ENCODE results near the gene RNF145.

RNF145 gene

DNA sequence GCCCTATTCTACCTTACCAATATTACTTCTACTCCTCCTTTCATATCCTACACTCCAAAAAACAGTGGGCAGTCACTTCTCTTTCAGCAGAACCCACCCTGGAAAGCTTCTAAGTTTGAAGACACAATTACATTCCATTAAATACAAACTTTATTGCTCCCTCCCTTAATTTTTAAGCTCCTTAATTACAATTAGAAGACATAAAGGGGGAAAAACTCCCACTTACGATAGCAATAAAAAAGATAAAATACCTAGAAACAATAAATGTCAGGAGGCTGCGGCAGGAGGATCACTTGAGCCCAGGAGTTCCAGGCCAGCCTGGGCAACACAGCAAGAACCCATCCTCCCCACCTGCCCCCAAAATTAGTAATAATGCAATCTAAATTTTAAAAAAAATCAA, 9.6 kb downstream of the RNF145 start:
- CTCF ChIA-PET: interaction anchor here (1.6 kb wide), 1 partner anchor 43 kb away, joined by 5 read pairs; no protein-coding TSS in a partner anchor
- no peak for DNase-seq (ENCODE audit: extremely low spot score)
- TF ChIP-seq HDGF (IDR thresholded peaks at IDR 0.05; ENCODE audit: borderline replicate concordance): no peak
- no peak for TF ChIP-seq CTBP1 (IDR thresholded peaks at IDR 0.05; ENCODE audit: borderline replicate concordance)
- no peak for TF ChIP-seq LEF1 (IDR thresholded peaks at IDR 0.05; ENCODE audit: borderline replicate concordance)
- no peak for TF ChIP-seq ZNF384 (IDR thresholded peaks at IDR 0.05)
- no peak for TF ChIP-seq ELF4 (IDR thresholded peaks at IDR 0.05)
- TF ChIP-seq SUZ12 (IDR thresholded peaks at IDR 0.05): no peak
- TF ChIP-seq NFRKB (IDR thresholded peaks at IDR 0.05): no peak
- TF ChIP-seq, protein P1, sequence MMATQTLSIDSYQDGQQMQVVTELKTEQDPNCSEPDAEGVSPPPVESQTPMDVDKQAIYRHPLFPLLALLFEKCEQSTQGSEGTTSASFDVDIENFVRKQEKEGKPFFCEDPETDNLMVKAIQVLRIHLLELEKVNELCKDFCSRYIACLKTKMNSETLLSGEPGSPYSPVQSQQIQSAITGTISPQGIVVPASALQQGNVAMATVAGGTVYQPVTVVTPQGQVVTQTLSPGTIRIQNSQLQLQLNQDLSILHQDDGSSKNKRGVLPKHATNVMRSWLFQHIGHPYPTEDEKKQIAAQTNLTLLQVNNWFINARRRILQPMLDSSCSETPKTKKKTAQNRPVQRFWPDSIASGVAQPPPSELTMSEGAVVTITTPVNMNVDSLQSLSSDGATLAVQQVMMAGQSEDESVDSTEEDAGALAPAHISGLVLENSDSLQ (IDR thresholded peaks at IDR 0.05): no peak
- TF ChIP-seq FOXK2 (IDR thresholded peaks at IDR 0.05): no peak
- TF ChIP-seq BHLHE40 (IDR thresholded peaks at IDR 0.05; ENCODE audit: borderline replicate concordance): no peak
- no peak for TF ChIP-seq FOXM1 (IDR thresholded peaks at IDR 0.05; ENCODE audit: borderline replicate concordance)
- TF ChIP-seq FOXA1 (IDR thresholded peaks at IDR 0.05): no peak
- TF ChIP-seq L3MBTL2 (conservative IDR thresholded peaks at IDR 0.05): no peak
- no peak for TF ChIP-seq SP1 (IDR thresholded peaks at IDR 0.05)
- POLR2A ChIA-PET: no interaction called here

DNA sequence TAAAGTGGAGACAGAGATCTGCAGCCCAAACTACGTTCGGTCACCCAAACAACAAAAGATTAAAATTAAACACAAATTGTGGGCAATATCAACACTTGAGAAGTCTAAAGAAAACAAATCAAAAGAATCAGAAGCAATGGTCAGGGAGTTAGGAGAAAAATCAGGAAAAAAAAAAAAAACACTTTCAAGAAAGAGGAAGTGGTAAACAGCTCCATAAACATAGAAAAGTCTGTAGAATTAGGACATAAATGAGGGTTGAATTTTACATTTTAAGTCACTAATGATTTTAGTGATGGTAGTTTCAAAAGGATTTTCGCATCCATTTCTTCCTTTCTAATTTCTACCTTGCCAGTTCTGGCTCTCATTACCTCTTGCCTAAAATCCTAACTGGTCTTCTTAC, 10.1 kb downstream of the RNF145 start:
- ChIA-PET POLR2A (no interaction called here), CTCF (interaction anchor here (1.6 kb wide), 1 partner anchor 42 kb away, joined by 5 read pairs; no protein-coding TSS in a partner anchor)
- TF ChIP-seq FOXA1 (IDR thresholded peaks at IDR 0.05) (no peak), TARDBP (IDR thresholded peaks at IDR 0.05) (no peak), CTBP1 (IDR thresholded peaks at IDR 0.05; ENCODE audit: borderline replicate concordance) (no peak), ZNF384 (IDR thresholded peaks at IDR 0.05) (no peak), SP1 (IDR thresholded peaks at IDR 0.05) (no peak), BHLHE40 (IDR thresholded peaks at IDR 0.05; ENCODE audit: borderline replicate concordance) (no peak), FOXK2 (IDR thresholded peaks at IDR 0.05) (no peak), NFRKB (IDR thresholded peaks at IDR 0.05) (no peak)
- DNase-seq (ENCODE audit: extremely low spot score): no peak

DNA sequence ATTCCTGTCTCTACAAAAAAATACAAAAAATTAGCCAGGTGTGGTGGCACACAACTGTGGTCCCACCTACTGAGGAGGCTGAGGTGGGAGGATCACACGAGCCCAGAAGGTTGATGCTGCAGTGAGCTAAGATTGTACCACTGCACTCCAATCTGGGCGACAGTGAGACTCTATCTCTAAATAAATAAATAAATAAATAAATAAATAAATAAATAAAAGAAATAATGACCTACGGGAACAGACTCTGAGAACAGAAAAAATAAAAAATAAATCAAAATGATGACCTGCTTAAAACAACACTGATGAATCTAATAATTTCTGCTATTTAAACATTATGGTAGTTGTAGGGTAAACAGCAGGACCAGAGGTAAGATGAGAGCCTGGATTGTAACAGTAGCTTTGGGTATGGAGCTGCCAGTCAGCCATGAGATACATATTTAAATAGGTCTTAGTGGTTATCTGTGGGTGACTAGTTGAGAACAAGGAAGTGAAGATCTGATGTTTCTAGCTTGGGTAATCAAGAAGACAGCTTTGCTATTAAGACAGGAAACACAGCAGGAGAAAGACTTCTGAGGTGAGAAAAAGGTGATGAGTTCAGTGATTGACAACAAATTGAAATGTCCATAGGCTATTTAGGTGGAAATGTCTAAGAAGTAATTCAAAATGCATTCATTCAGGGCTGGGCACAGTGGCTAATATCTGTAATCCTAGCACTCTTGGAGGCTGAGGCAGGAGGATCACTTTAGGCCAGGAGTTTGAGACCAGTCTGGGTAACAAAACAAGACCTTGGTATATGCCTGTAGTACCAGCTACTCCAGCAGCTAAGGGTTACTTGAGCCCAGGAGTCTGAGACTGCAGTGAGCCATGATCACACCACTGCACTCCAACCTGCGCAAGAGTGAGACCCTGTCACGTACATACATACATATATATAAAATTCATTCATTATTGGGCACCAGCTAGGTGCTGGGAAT, 11.0 kb downstream of the RNF145 start:
- ChIA-PET POLR2A (no interaction called here), CTCF (interaction anchor here (1.0 to 1.6 kb wide), 2 partner anchors 12 to 41 kb away, joined by 3 to 5 read pairs; no protein-coding TSS in a partner anchor)
- DNase-seq (ENCODE audit: extremely low spot score): no peak
- TF ChIP-seq NFRKB (IDR thresholded peaks at IDR 0.05) (no peak), FOXA1 (IDR thresholded peaks at IDR 0.05) (no peak), BHLHE40 (IDR thresholded peaks at IDR 0.05; ENCODE audit: borderline replicate concordance) (no peak), LEF1 (IDR thresholded peaks at IDR 0.05; ENCODE audit: borderline replicate concordance) (no peak), ZNF384 (IDR thresholded peaks at IDR 0.05) (no peak), ARNT (IDR thresholded peaks at IDR 0.05) (no peak), CTBP1 (IDR thresholded peaks at IDR 0.05; ENCODE audit: borderline replicate concordance) (no peak), SUZ12 (IDR thresholded peaks at IDR 0.05) (no peak), HDGF (IDR thresholded peaks at IDR 0.05; ENCODE audit: borderline replicate concordance) (no peak), ELF4 (IDR thresholded peaks at IDR 0.05) (no peak), SP1 (IDR thresholded peaks at IDR 0.05) (no peak)

DNA sequence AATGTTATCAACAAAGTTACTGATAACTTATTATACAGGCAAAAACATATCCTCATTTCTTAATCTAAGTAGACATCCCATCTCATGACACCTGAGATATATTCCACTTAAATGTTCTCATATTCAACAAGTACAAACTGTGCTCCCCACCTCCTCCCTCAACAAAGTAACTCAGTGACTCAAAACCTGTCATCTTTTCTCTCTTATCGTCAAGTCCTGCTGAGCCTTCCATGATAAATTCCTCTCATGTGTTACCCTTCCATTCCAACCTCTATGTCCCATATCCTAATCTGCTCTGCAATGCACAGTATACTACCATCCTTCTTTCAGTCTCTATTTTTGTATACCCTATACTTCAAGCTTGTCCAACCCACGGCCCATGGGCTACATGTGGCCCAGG, 13.6 kb downstream of the RNF145 start:
- ChIA-PET CTCF (interaction anchor here (0.6 kb wide), 1 partner anchor 254 kb away, joined by 4 read pairs; no protein-coding TSS in a partner anchor), POLR2A (no interaction called here)

DNA sequence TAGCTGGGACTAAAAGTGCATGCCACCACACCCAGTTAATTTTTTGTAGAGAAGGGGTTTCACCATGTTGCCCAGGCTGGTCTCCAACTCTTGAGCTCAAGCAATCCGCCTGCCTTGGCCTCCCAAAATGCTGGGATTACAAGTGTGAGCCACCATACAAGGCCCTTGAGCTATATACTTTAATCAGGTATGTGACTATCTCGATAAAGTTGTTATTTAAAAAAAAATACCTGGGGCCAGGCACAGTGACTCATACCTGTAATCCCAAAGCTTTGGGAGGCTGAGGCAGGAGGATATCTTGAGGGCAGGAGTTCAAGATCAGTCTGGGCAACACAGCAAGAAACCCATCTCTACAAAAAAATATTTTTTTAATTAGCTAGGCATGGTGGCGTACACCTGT, 19.2 kb downstream of the RNF145 start:
- POLR2A ChIA-PET: no interaction called here
- no peak for TF ChIP-seq BHLHE40 (IDR thresholded peaks at IDR 0.05; ENCODE audit: borderline replicate concordance)
- no peak for TF ChIP-seq ARNT (IDR thresholded peaks at IDR 0.05)
- TF ChIP-seq CTBP1 (IDR thresholded peaks at IDR 0.05; ENCODE audit: borderline replicate concordance): no peak
- TF ChIP-seq TARDBP (IDR thresholded peaks at IDR 0.05): no peak
- no peak for TF ChIP-seq NFRKB (IDR thresholded peaks at IDR 0.05)
- TF ChIP-seq SUZ12 (IDR thresholded peaks at IDR 0.05): no peak
- no peak for TF ChIP-seq ELF4 (IDR thresholded peaks at IDR 0.05)
- no peak for TF ChIP-seq L3MBTL2 (conservative IDR thresholded peaks at IDR 0.05)
- no peak for TF ChIP-seq ZNF384 (IDR thresholded peaks at IDR 0.05)
- TF ChIP-seq LEF1 (IDR thresholded peaks at IDR 0.05; ENCODE audit: borderline replicate concordance): no peak
- no peak for TF ChIP-seq SP1 (IDR thresholded peaks at IDR 0.05)
- TF ChIP-seq FOXM1 (IDR thresholded peaks at IDR 0.05; ENCODE audit: borderline replicate concordance): no peak
- TF ChIP-seq, protein P1 (IDR thresholded peaks at IDR 0.05): no peak
- TF ChIP-seq HDGF (IDR thresholded peaks at IDR 0.05; ENCODE audit: borderline replicate concordance): no peak
- CTCF ChIA-PET: interaction anchor here (0.6 kb wide), 1 partner anchor 1132 kb away, joined by 3 read pairs; no protein-coding TSS in a partner anchor
- DNase-seq (ENCODE audit: extremely low spot score): no peak

More for the DNA sequence above, 13.6 kb downstream of the RNF145 start:
- TF ChIP-seq LEF1 (IDR thresholded peaks at IDR 0.05; ENCODE audit: borderline replicate concordance) (no peak), L3MBTL2 (conservative IDR thresholded peaks at IDR 0.05) (no peak), SUZ12 (IDR thresholded peaks at IDR 0.05) (no peak), FOXK2 (IDR thresholded peaks at IDR 0.05) (no peak), ELF4 (IDR thresholded peaks at IDR 0.05) (no peak), BHLHE40 (IDR thresholded peaks at IDR 0.05; ENCODE audit: borderline replicate concordance) (no peak), ARNT (IDR thresholded peaks at IDR 0.05) (no peak), CTBP1 (IDR thresholded peaks at IDR 0.05; ENCODE audit: borderline replicate concordance) (no peak), FOXM1 (IDR thresholded peaks at IDR 0.05; ENCODE audit: borderline replicate concordance) (no peak), ZNF384 (IDR thresholded peaks at IDR 0.05) (no peak), NFRKB (IDR thresholded peaks at IDR 0.05) (no peak), TARDBP (IDR thresholded peaks at IDR 0.05) (no peak), SP1 (IDR thresholded peaks at IDR 0.05) (no peak), FOXA1 (IDR thresholded peaks at IDR 0.05) (no peak), HDGF (IDR thresholded peaks at IDR 0.05; ENCODE audit: borderline replicate concordance) (no peak)
- TF ChIP-seq, protein P1 (IDR thresholded peaks at IDR 0.05): no peak
- DNase-seq (ENCODE audit: extremely low spot score): no peak

Measured in HEK293T (cell line).